ENCODE results near the gene NTN5. TPM values are rescaled to one million over a fixed set of nuclear protein-coding genes. Genes with fewer than 3 reads are reported as not detected.

The NTN5 gene
- total and polyA plus RNA-seq, 9 of the 15 experiments (the other 6 are each of a cell fraction or from before 2014, with no cell fraction given), result not detected

- TF ChIP-seq ID3 (CRISPR knock-in tag; IDR thresholded peaks at IDR 0.05) (no peak), ID3 (tag; IDR thresholded peaks at IDR 0.05) (peak; percentile 48; the same call in 1 of the 2 replicates), JUN (IDR thresholded peaks at IDR 0.05; ENCODE audit: borderline replicate concordance, low read depth, low read length) (peak; percentile 63; the same call in 1 of the 2 replicates), JUN (CRISPR knock-in tag; IDR thresholded peaks at IDR 0.05; ENCODE audit: borderline replicate concordance) (0 out of 2 replicates have a peak, but pooled peaks have one; percentile 65), DMBX1 (CRISPR knock-in tag; IDR thresholded peaks at IDR 0.05; ENCODE audit: borderline replicate concordance) (peak; percentile 16; the same call in 1 of the 2 replicates), RHOXF2B (CRISPR knock-in tag; conservative IDR thresholded peaks at IDR 0.05) (no peak), SREBF2 (CRISPR knock-in tag; IDR thresholded peaks at IDR 0.05) (no peak), HCFC1 (IDR thresholded peaks at IDR 0.05; ENCODE audit: low read depth, low read length) (peak; percentile 94), ZNF280A (IDR thresholded peaks at IDR 0.05; ENCODE audit: low read depth, partially characterized antibody) (no peak), ZNF121 (CRISPR knock-in tag; conservative IDR thresholded peaks at IDR 0.05) (peak; percentile 15; the same call in 1 of the 2 replicates), PML (IDR thresholded peaks at IDR 0.05; ENCODE audit: low read length) (peak; percentile 86), ATF7 (IDR thresholded peaks at IDR 0.05) (peak; percentile 95), SRF (CRISPR knock-in tag; IDR thresholded peaks at IDR 0.05) (peak in 1 of 2 experiments; percentile 73; a peak in 1 of 4 replicates), ELF1 (tag; IDR thresholded peaks at IDR 0.05) (peak; percentile 99), NBN (IDR thresholded peaks at IDR 0.05; ENCODE audit: low read depth) (peak; percentile 97), NCOR1 (IDR thresholded peaks at IDR 0.05) (peak; percentile 52), POLR2A (conservative IDR thresholded peaks at IDR 0.05) (peak; percentile 99), ZBTB43 (CRISPR knock-in tag; IDR thresholded peaks at IDR 0.05) (0 out of 2 replicates have a peak, but pooled peaks have one; percentile 73)
- TF ChIP-seq, protein P1, sequence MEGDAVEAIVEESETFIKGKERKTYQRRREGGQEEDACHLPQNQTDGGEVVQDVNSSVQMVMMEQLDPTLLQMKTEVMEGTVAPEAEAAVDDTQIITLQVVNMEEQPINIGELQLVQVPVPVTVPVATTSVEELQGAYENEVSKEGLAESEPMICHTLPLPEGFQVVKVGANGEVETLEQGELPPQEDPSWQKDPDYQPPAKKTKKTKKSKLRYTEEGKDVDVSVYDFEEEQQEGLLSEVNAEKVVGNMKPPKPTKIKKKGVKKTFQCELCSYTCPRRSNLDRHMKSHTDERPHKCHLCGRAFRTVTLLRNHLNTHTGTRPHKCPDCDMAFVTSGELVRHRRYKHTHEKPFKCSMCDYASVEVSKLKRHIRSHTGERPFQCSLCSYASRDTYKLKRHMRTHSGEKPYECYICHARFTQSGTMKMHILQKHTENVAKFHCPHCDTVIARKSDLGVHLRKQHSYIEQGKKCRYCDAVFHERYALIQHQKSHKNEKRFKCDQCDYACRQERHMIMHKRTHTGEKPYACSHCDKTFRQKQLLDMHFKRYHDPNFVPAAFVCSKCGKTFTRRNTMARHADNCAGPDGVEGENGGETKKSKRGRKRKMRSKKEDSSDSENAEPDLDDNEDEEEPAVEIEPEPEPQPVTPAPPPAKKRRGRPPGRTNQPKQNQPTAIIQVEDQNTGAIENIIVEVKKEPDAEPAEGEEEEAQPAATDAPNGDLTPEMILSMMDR (IDR thresholded peaks at IDR 0.05 in 2 of 3, conservative IDR thresholded peaks at IDR 0.05 in 1 of 3; ENCODE audit: insufficient read depth in 2 of 3, low read depth in 1 of 3, low read length in 3 of 3), result peak in 1 of 3 experiments; percentile 2; a peak in 1 of 6 replicates
- TF ChIP-seq, protein P2, sequence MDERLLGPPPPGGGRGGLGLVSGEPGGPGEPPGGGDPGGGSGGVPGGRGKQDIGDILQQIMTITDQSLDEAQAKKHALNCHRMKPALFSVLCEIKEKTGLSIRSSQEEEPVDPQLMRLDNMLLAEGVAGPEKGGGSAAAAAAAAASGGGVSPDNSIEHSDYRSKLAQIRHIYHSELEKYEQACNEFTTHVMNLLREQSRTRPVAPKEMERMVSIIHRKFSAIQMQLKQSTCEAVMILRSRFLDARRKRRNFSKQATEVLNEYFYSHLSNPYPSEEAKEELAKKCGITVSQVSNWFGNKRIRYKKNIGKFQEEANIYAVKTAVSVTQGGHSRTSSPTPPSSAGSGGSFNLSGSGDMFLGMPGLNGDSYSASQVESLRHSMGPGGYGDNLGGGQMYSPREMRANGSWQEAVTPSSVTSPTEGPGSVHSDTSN (CRISPR knock-in tag; IDR thresholded peaks at IDR 0.05; ENCODE audit: low read depth), result no peak
- TF ChIP-seq, protein P2 (tag; conservative IDR thresholded peaks at IDR 0.05; ENCODE audit: low read depth), result no peak
Observed at GRCh38 chr19:48618916-48619691, 53.7 kb downstream of the NTN5 start, which contains the start of the genes RPL18 and SPHK2 (continued).
